Measurements from ENCODE around the gene TAOK2. TPM values are rescaled to one million over a fixed set of nuclear protein-coding genes. Genes with fewer than 3 reads are reported as not detected.

Gene TAOK2
- total and polyA plus RNA-seq, 2 of the 13 experiments (the other 11 are each of a cell fraction or from before 2014, with no cell fraction given) = 17.4 to 43.2 TPM

- Histone ChIP-seq H3K27me3 (ENCODE audit: control insufficient read depth in 1 of 2, insufficient read depth in 2 of 2, low read length in 2 of 2) (no peaks in the 10 kb centered on the region; a peak in 1 of 5 replicates), H3K27ac (ENCODE audit: extremely low read length, insufficient read depth, low read length) (peak overlapping the region; percentile 72), H4K20me1 (ENCODE audit: insufficient read depth, low read length) (peaks cover 23% of the 10 kb centered on the region), H2AFZ (ENCODE audit: low read length) (no peak overlapping the region), H3K79me2 (ENCODE audit: insufficient read depth, low read length) (peaks cover 38% of the 10 kb centered on the region), H3K9ac (ENCODE audit: insufficient read depth, low read depth, low read length) (peak overlapping the region; percentile 89), H3K4me1 (ENCODE audit: insufficient read depth, low read length) (peaks cover 30% of the 10 kb centered on the region), H3K9me3 (ENCODE audit: low read length) (no peaks in the 10 kb centered on the region), H3K4me3 (replicated peaks in 1 of 3; ENCODE audit: insufficient read depth in 1 of 3, low read depth in 2 of 3, low read length in 3 of 3) (peak overlapping the region; percentile 86 to 99 (median 91)), H3K4me2 (ENCODE audit: low read depth, low read length) (peak overlapping the region; percentile 93), H3K36me3 (replicated peaks in 1 of 2; ENCODE audit: control insufficient read depth in 1 of 2, insufficient read depth in 2 of 2, low read length in 2 of 2) (peaks cover 25 to 35% of the 10 kb centered on the region in 2 experiments)
- intact Hi-C loops (cut with micrococcal nuclease; ENCODE audit: unreplicated experiment) (no loop called here), in situ Hi-C loops (cut with HindIII; ENCODE audit: extremely low pct_ligation_motif_present, low pct_unique_long_range_greater_than_20kb) (no loop called here)
- CTCF ChIA-PET (ENCODE audit: low intra/inter-chr PET ratio, low total read pairs) = no interaction called here
- no peak for FAIRE-seq
- no peak for ATAC-seq
- WGBS (ENCODE audit: low lambda C conversion rate) = 64% methylated on average over 5 of the region's 5 CpGs
- POLR2A ChIA-PET = interaction anchor here (1.4 to 4.7 kb wide), 4 partner anchors 13 to 75 kb away, joined by 4 to 47 read pairs (median 42); partner anchors contain the start of genes ASPHD1, KCTD13, SEZ6L2 and TMEM219
- no peak for DNase-seq (ENCODE audit: low spot score)
- BruUV-seq (replicated peaks) = no TSS peak
- TF ChIP-seq PLRG1 (conservative IDR thresholded peaks at IDR 0.05) = no peak
- TF ChIP-seq ZNF629 (CRISPR knock-in tag; conservative IDR thresholded peaks at IDR 0.05) = peak; percentile 99
- peak; percentile 99 for TF ChIP-seq ESRRA (CRISPR knock-in tag; IDR thresholded peaks at IDR 0.05; ENCODE audit: low read depth)
- TF ChIP-seq CHD4 (IDR thresholded peaks at IDR 0.05; ENCODE audit: borderline replicate concordance, low read length) = peak; percentile 97
- 0 out of 2 replicates have a peak, but pooled peaks have one; percentile 43 for TF ChIP-seq ZFP91 (CRISPR knock-in tag; IDR thresholded peaks at IDR 0.05; ENCODE audit: borderline replicate concordance)
- 0 out of 2 replicates have a peak, but pooled peaks have one; percentile 27 for TF ChIP-seq ADNP (CRISPR knock-in tag; IDR thresholded peaks at IDR 0.05)
- TF ChIP-seq SIX1 (CRISPR knock-in tag; IDR thresholded peaks at IDR 0.05; ENCODE audit: borderline replicate concordance) = no peak
- peak; percentile 25; the same call in 1 of the 2 replicates for TF ChIP-seq ZNF724P (CRISPR knock-in tag; IDR thresholded peaks at IDR 0.05; ENCODE audit: borderline replicate concordance)
- 0 out of 2 replicates have a peak, but pooled peaks have one; percentile 11 for TF ChIP-seq ZNF207 (IDR thresholded peaks at IDR 0.05; ENCODE audit: borderline replicate concordance)
- TF ChIP-seq GFI1 (CRISPR knock-in tag; IDR thresholded peaks at IDR 0.05; ENCODE audit: borderline replicate concordance) = 0 out of 2 replicates have a peak, but pooled peaks have one; percentile 15
- TF ChIP-seq CHCHD3 (CRISPR knock-in tag; IDR thresholded peaks at IDR 0.05) = peak; percentile 87; the same call in 1 of the 2 replicates
- TF ChIP-seq ZNF3 (CRISPR knock-in tag; IDR thresholded peaks at IDR 0.05) = no peak
- peak; percentile 83 for TF ChIP-seq RCOR2 (CRISPR knock-in tag; IDR thresholded peaks at IDR 0.05)
- TF ChIP-seq HDAC1 (CRISPR knock-in tag; IDR thresholded peaks at IDR 0.05) = 0 out of 2 replicates have a peak, but pooled peaks have one; percentile 30
- no peak for TF ChIP-seq ZNF24 (IDR thresholded peaks at IDR 0.05)
- TF ChIP-seq SALL2 (CRISPR knock-in tag; IDR thresholded peaks at IDR 0.05) = no peak
- TF ChIP-seq THAP9 (CRISPR knock-in tag; IDR thresholded peaks at IDR 0.05; ENCODE audit: borderline replicate concordance) = no peak
- TF ChIP-seq RNF219 (CRISPR knock-in tag; IDR thresholded peaks at IDR 0.05) = 0 out of 2 replicates have a peak, but pooled peaks have one; percentile 34
- no peak for TF ChIP-seq SMARCC2 (IDR thresholded peaks at IDR 0.05)
- TF ChIP-seq ZMYM3 (CRISPR knock-in tag; IDR thresholded peaks at IDR 0.05) = peak; percentile 97
Measured at GRCh38 chr16:29975134-29975538, 1.5 kb downstream of the TAOK2 start.

Data from HepG2 (cell line).